NCI-H2171 treated with DMSO at 0.1 percent for 48 hours (cell line): ENCODE results near the gene RAB11FIP3.
A peak's percentile ranks its signal among the peaks of the same experiment; 100 is the strongest.
"Not testable (repeated sequence)": the region's sequence is repeated elsewhere in the genome, so short reads cannot be mapped to it uniquely, and the experiment has no call there.

Experiments used
- DNase-seq: peaks from one replicate; lab custom pipeline; 2025; lab: John Stamatoyannopoulos, UW

The RAB11FIP3 gene

GRCh38 chr16:495127-495748 lies 69.8 kb downstream of the RAB11FIP3 start:
- DNase-seq = peak; percentile 4

GRCh38 chr16:496097-496886 lies 70.8 kb downstream of the RAB11FIP3 start:
- no peak for DNase-seq

GRCh38 chr16:497258-497657 lies 71.8 kb downstream of the RAB11FIP3 start:
- no peak for DNase-seq

GRCh38 chr16:499924-500323 lies 74.5 kb downstream of the RAB11FIP3 start:
- DNase-seq = no peak

- DNase-seq = peak; percentile 19
Measured at GRCh38 chr16:500709-501108, 75.3 kb downstream of the RAB11FIP3 start.

- no peak for DNase-seq
Measured at GRCh38 chr16:502179-502943, 76.9 kb downstream of the RAB11FIP3 start.

GRCh38 chr16:503150-504071 lies 78.0 kb downstream of the RAB11FIP3 start:
- DNase-seq = no peak

- DNase-seq = no peak
Measured at GRCh38 chr16:505479-506245, 80.2 kb downstream of the RAB11FIP3 start.

GRCh38 chr16:506246-506546 lies 80.7 kb downstream of the RAB11FIP3 start:
- DNase-seq = no peak

- DNase-seq = not testable (repeated sequence)
Measured at GRCh38 chr16:507527-507926, 82.1 kb downstream of the RAB11FIP3 start.

GRCh38 chr16:507996-508395 lies 82.5 kb downstream of the RAB11FIP3 start:
- no peak for DNase-seq

- no peak for DNase-seq
Measured at GRCh38 chr16:508884-509736, 83.7 kb downstream of the RAB11FIP3 start.

- no peak for DNase-seq
Measured at GRCh38 chr16:510066-510825, 84.8 kb downstream of the RAB11FIP3 start.

GRCh38 chr16:512802-513201 lies 87.4 kb downstream of the RAB11FIP3 start:
- no peak for DNase-seq

- DNase-seq = no peak
Measured at GRCh38 chr16:513950-514349, 88.5 kb downstream of the RAB11FIP3 start.

GRCh38 chr16:515175-515938 lies 89.9 kb downstream of the RAB11FIP3 start:
- peak; percentile 13 for DNase-seq

GRCh38 chr16:515939-516226 lies 90.4 kb downstream of the RAB11FIP3 start:
- no peak for DNase-seq

GRCh38 chr16:516301-516700 lies 90.9 kb downstream of the RAB11FIP3 start:
- no peak for DNase-seq

- no peak for DNase-seq
Measured at GRCh38 chr16:518858-519257, 93.4 kb downstream of the RAB11FIP3 start.
